BLaER1 treated with 17β-estradiol and CSF1 and Interleukin-3, amounts not matched to agents 10 nM and 100 nM (cell line): ENCODE data around the gene TMEM190.

ENCODE experiments used
- H3K27ac ChIP-seq, 11 experiments: shearing (Covaris generic); formaldehyde crosslinking; 2 replicates each; pipeline ENCODE4 v1.8.1; 2022
- H3K27me3 ChIP-seq, 11 experiments: shearing (Covaris generic); formaldehyde crosslinking; 2 replicates each; pipeline ENCODE4 v1.8.1; 2022
- H3K36me3 ChIP-seq, 11 experiments: shearing (Covaris generic); formaldehyde crosslinking; 2 replicates each; pipeline ENCODE4 v1.8.1; 2022
- H3K4me1 ChIP-seq, 10 experiments: shearing (Covaris generic); formaldehyde crosslinking; 2 replicates each; pipeline ENCODE4 v1.8.1; 2022
- H3K4me2 ChIP-seq, 11 experiments: shearing (Covaris generic); formaldehyde crosslinking; 2 replicates each; pipeline ENCODE4 v1.8.1; 2022
- H3K4me3 ChIP-seq, 10 experiments: shearing (Covaris generic); formaldehyde crosslinking; 2 replicates each; pipeline ENCODE4 v1.8.1; 2022
- H3K9ac ChIP-seq, 11 experiments: shearing (Covaris generic); formaldehyde crosslinking; 2 replicates each; pipeline ENCODE4 v1.8.1; 2022
- H3K9me3 ChIP-seq, 11 experiments: shearing (Covaris generic); formaldehyde crosslinking; replicated peaks in 1 of 11; 2 replicates each; pipeline ENCODE4 v1.8.1; 2022
- H4K20me1 ChIP-seq, 11 experiments: shearing (Covaris generic); formaldehyde crosslinking; 2 replicates each; pipeline ENCODE4 v1.8.1; 2022
- Cebpa-rat ChIP-seq, 11 experiments: shearing (Covaris generic); IDR thresholded peaks; 2 replicates each; pipeline ENCODE4 v1.8.1; 2022

The TMEM190 gene

DNA sequence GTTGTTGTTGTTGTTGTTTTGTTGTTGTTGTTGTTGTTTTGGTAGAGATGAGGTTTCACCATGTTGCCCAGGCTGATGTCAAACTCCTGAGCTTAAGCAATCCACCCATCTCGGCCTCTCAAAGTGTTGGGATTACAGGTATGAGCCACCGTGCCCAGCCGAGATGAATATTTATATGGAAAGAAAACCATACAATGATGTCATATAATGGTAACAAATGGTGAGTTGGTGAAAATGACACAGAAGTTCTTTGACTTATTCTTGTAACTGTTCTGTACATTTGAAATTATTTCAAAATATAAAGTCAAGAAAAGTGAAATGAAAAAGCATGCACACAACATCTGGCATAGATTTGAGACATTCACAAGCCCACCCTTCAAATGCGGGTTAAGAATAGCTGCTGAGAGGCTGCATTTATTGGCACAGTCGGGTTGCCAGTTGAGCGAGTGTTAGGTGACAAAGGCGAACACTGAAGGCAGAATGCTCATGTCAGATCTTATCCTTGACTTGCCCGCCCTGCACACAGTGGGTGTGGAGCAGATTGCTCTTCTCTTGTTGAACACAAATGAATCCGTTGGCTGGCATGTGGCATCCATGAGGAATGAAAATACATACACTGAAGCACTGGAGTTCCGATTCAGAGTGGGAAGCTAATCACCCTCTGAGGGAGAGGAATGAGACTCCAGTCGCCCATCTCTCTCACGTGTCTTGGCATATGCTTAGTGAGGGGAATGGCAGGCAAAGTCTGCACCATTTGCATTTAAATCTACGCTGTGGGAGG, 46.8 kb downstream of the TMEM190 start:
- no peak for TF ChIP-seq Cebpa-rat (IDR thresholded peaks at IDR 0.05)
- H3K27me3 ChIP-seq, result no peaks in the 10 kb centered on the region
- H3K9ac ChIP-seq, result no peak overlapping the region
- H4K20me1 ChIP-seq, result no peaks in the 10 kb centered on the region
- no peak overlapping the region for H3K4me2 ChIP-seq
- no peaks in the 10 kb centered on the region; a peak in 1 of 22 replicates for H3K36me3 ChIP-seq
- peaks cover 18 to 40% (median 31%) of the 10 kb centered on the region in 10 experiments for H3K4me1 ChIP-seq
- no peak overlapping the region for H3K27ac ChIP-seq
- no peak overlapping the region for H3K4me3 ChIP-seq
- H3K9me3 ChIP-seq, result peaks cover 0 to 17% (median 13%) of the 10 kb centered on the region in 11 experiments; a peak in 20 of 22 replicates

GRCh38 chr19:55424518-55424917, 47.9 kb downstream of the TMEM190 start:
- H3K4me2 ChIP-seq, result no peak overlapping the region
- peaks cover 0 to 13% (median 9%) of the 10 kb centered on the region in 11 experiments; a peak in 20 of 22 replicates for H3K9me3 ChIP-seq
- no peak overlapping the region for H3K9ac ChIP-seq
- no peak overlapping the region for H3K4me3 ChIP-seq
- H3K27me3 ChIP-seq, result peaks cover 0 to 6% (median 0%) of the 10 kb centered on the region in 11 experiments; a peak in 1 of 22 replicates
- H3K27ac ChIP-seq, result no peak overlapping the region
- H3K4me1 ChIP-seq, result peaks cover 15 to 30% (median 23%) of the 10 kb centered on the region in 10 experiments
- no peak for TF ChIP-seq Cebpa-rat (IDR thresholded peaks at IDR 0.05)
- no peaks in the 10 kb centered on the region; a peak in 1 of 22 replicates for H3K36me3 ChIP-seq
- no peaks in the 10 kb centered on the region for H4K20me1 ChIP-seq

DNA sequence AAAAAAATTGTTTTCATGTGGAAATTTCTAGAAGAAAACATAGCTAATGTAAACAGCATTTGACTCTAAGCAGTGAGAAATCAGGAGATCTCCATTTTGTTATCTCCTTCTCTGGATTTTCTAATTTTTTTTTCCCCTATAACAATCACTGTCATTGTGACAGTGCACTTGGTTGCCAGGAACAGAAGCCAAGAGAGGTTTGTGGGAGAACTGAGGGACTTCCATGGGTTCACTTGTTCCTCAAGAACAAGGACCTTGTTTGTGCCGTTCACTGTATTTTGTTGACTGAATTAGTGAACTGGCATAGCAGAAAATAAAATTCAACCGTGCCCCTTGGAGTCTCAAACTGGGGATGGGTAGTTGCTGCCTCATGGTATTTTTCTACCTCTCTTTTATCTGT, 49.4 kb downstream of the TMEM190 start:
- H3K27me3 ChIP-seq, result peaks cover 0 to 6% (median 0%) of the 10 kb centered on the region in 11 experiments; a peak in 1 of 22 replicates
- H4K20me1 ChIP-seq, result no peaks in the 10 kb centered on the region
- H3K36me3 ChIP-seq, result no peaks in the 10 kb centered on the region
- H3K9me3 ChIP-seq, result peaks cover 5 to 13% (median 11%) of the 10 kb centered on the region in 11 experiments; a peak in 18 of 22 replicates
- H3K4me3 ChIP-seq, result no peak overlapping the region
- TF ChIP-seq Cebpa-rat (IDR thresholded peaks at IDR 0.05), result no peak
- H3K27ac ChIP-seq, result no peak overlapping the region
- no peak overlapping the region for H3K9ac ChIP-seq
- H3K4me2 ChIP-seq, result no peak overlapping the region
- H3K4me1 ChIP-seq, result peaks cover 12 to 17% (median 14%) of the 10 kb centered on the region in 10 experiments
